K562 (cell line): Measurements from ENCODE around the gene SRSF9. TPM values are rescaled to one million over a fixed set of nuclear protein-coding genes. Genes with fewer than 3 reads are reported as not detected.

Experiments
- DPF2 ChIP-seq: fragments of 450-650 bp; IDR thresholded peaks from 2 replicates; pipeline ENCODE4 v1.6.1; 2016
- HDAC3 ChIP-seq: fragments of 450-650 bp; IDR thresholded peaks from 2 replicates; pipeline ENCODE4 v1.6.1; 2018; ENCODE audit warnings: borderline replicate concordance, mild to moderate bottlenecking, moderate library complexity; ENCODE audit not compliant: partially characterized antibody
- TRIM24 ChIP-seq, 2 experiments: fragments of 450-650 bp; IDR thresholded peaks; 2 replicates each; pipeline ENCODE4 v1.6.1; 2016
- TSHZ1 ChIP-seq: fragments of 250-450 bp; sonication (Bioruptor Pico); IDR thresholded peaks from 2 replicates; pipeline ENCODE4 v1.4.0; 2020; ENCODE audit warnings: mild to moderate bottlenecking, moderate library complexity
- ZNF184 ChIP-seq: sonication (generic); formaldehyde crosslinking; IDR thresholded peaks from 2 replicates; pipeline ENCODE4 v1.5.0; 2020; ENCODE audit warnings: missing genetic modification reagents
- ZNF436 ChIP-seq: fragments of 250-450, 450-650 bp; sonication (Bioruptor Pico); formaldehyde crosslinking; IDR thresholded peaks from 2 replicates; pipeline ENCODE4 v1.7.0; 2020; ENCODE audit warnings: mild to moderate bottlenecking
- ZNF644 ChIP-seq: fragments of 200-800 bp; sonication (Bioruptor generic); IDR thresholded peaks from 2 replicates; pipeline ENCODE4 v1.6.1; 2016; ENCODE audit warnings: low read depth, missing genetic modification characterization, missing compliant biosample characterization
- ZNF77 ChIP-seq: fragments of 250-450 bp; sonication (Bioruptor Pico); IDR thresholded peaks from 2 replicates; pipeline ENCODE4 v1.5.0; 2020
- ZNF79 ChIP-seq: fragments of 250-450 bp; sonication (Bioruptor Pico); IDR thresholded peaks from 2 replicates; pipeline ENCODE4 v1.4.0; 2020; ENCODE audit warnings: low read depth, mild to moderate bottlenecking, moderate library complexity
- polyA plus RNA-seq, 8 experiments: library from polyadenylated mRNA; depleted of rRNA in 4 of 8; stranded (reverse) in 5 of 8; unstranded in 3 of 8; fragments of >200 nt; fragmentation: Nextera tagmentation in 2 of 8; fragmentation: Illumina TruSeq in 1 of 8; extraction: Ambion mirVana in 2 of 8; extraction: Trizol in 1 of 8; gene quantifications; 2 replicates each; pipeline versions ENCODE4 v1.2.1 to v1.2.3, GENCODE V29; 2011 to 2014; ENCODE audit warnings: inconsistent platforms in 1 of 8, missing spikeins in 1 of 8
- total RNA-seq, 7 experiments: library from RNA; depleted of rRNA in 6 of 7; stranded (reverse); fragments of >200 nt in 6 of 7; fragmentation: Illumina TruSeq in 2 of 7; extraction: Trizol in 2 of 7; gene quantifications; 2 replicates each; pipeline versions ENCODE4 v1.2.1 to v1.2.3, GENCODE V29; 2011 to 2021; ENCODE audit warnings: low replicate concordance in 1 of 7
- TF ChIP-seq, protein P1 (sequence below): fragments of 450-650 bp; IDR thresholded peaks from 2 replicates; pipeline ENCODE4 v1.6.1; 2016; ENCODE audit warnings: missing biosample characterization, missing genetic modification characterization
- TF ChIP-seq, protein P2 (sequence below): fragments of 450-650 bp; IDR thresholded peaks from 2 replicates; pipeline ENCODE4 v1.6.1; 2016; ENCODE audit warnings: low read depth
- TF ChIP-seq, protein P3 (sequence below), 3 experiments: IDR thresholded peaks in 2 of 3; conservative IDR thresholded peaks in 1 of 3; 2 replicates each; pipeline ENCODE4 v1.5.1; 2011 to 2012; ENCODE audit warnings: low read length in 3 of 3, mild to moderate bottlenecking in 3 of 3, control low read depth in 2 of 3, improper control_type of control experiment in 1 of 3, inconsistent platforms in 1 of 3, low read depth in 1 of 3, mixed read lengths in 1 of 3, moderate library complexity in 1 of 3; ENCODE audit not compliant: insufficient read depth in 2 of 3

Gene SRSF9
- total and polyA plus RNA-seq, 9 of the 15 experiments (the other 6 are each of a cell fraction or from before 2014, with no cell fraction given): 40.3 to 291 (median 230) TPM

- TF ChIP-seq ZNF77: no peak
- peak in 1 of 2 experiments; percentile 42; a peak in 2 of 4 replicates for TF ChIP-seq TRIM24 (IDR thresholded peaks at IDR 0.05)
- TF ChIP-seq ZNF644 (tag): no peak
- TF ChIP-seq DPF2: peak; percentile 15; the same call in 1 of the 2 replicates
- no peak for TF ChIP-seq TSHZ1 (CRISPR knock-in tag)
- no peak for TF ChIP-seq HDAC3
- no peak for TF ChIP-seq ZNF79
- no peak for TF ChIP-seq ZNF436 (CRISPR knock-in tag)
- TF ChIP-seq, protein P1, sequence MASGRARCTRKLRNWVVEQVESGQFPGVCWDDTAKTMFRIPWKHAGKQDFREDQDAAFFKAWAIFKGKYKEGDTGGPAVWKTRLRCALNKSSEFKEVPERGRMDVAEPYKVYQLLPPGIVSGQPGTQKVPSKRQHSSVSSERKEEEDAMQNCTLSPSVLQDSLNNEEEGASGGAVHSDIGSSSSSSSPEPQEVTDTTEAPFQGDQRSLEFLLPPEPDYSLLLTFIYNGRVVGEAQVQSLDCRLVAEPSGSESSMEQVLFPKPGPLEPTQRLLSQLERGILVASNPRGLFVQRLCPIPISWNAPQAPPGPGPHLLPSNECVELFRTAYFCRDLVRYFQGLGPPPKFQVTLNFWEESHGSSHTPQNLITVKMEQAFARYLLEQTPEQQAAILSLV (tag): no peak
- TF ChIP-seq, protein P2, sequence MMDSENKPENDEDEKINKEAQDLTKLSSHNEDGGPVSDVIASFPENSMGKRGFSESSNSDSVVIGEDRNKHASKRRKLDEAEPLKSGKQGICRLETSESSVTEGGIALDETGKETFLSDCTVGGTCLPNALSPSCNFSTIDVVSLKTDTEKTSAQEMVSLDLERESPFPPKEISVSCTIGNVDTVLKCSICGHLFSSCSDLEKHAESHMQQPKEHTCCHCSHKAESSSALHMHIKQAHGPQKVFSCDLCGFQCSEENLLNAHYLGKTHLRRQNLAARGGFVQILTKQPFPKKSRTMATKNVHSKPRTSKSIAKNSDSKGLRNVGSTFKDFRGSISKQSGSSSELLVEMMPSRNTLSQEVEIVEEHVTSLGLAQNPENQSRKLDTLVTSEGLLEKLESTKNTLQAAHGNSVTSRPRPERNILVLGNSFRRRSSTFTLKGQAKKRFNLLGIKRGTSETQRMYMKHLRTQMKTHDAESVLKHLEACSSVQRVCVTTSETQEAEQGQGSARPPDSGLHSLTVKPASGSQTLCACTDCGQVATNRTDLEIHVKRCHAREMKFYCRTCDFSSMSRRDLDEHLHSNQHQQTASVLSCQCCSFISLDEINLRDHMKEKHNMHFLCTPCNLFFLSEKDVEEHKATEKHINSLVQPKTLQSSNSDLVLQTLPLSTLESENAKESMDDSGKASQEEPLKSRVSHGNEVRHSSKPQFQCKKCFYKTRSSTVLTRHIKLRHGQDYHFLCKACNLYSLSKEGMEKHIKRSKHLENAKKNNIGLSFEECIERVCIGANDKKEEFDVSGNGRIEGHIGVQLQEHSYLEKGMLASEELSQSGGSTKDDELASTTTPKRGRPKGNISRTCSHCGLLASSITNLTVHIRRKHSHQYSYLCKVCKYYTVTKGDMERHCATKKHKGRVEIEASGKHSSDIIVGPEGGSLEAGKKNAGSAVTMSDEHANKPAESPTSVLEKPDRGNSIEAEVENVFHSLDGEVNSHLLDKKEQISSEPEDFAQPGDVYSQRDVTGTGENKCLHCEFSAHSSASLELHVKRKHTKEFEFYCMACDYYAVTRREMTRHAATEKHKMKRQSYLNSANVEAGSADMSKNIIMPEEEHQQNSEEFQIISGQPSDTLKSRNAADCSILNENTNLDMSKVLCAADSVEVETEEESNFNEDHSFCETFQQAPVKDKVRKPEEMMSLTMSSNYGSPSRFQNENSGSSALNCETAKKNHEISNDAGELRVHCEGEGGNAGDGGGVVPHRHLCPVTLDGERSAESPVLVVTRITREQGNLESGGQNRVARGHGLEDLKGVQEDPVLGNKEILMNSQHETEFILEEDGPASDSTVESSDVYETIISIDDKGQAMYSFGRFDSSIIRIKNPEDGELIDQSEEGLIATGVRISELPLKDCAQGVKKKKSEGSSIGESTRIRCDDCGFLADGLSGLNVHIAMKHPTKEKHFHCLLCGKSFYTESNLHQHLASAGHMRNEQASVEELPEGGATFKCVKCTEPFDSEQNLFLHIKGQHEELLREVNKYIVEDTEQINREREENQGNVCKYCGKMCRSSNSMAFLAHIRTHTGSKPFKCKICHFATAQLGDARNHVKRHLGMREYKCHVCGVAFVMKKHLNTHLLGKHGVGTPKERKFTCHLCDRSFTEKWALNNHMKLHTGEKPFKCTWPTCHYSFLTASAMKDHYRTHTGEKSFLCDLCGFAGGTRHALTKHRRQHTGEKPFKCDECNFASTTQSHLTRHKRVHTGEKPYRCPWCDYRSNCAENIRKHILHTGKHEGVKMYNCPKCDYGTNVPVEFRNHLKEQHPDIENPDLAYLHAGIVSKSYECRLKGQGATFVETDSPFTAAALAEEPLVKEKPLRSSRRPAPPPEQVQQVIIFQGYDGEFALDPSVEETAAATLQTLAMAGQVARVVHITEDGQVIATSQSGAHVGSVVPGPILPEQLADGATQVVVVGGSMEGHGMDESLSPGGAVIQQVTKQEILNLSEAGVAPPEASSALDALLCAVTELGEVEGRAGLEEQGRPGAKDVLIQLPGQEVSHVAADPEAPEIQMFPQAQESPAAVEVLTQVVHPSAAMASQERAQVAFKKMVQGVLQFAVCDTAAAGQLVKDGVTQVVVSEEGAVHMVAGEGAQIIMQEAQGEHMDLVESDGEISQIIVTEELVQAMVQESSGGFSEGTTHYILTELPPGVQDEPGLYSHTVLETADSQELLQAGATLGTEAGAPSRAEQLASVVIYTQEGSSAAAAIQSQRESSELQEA: no peak
- no peak for TF ChIP-seq ZNF184
- TF ChIP-seq, protein P3, sequence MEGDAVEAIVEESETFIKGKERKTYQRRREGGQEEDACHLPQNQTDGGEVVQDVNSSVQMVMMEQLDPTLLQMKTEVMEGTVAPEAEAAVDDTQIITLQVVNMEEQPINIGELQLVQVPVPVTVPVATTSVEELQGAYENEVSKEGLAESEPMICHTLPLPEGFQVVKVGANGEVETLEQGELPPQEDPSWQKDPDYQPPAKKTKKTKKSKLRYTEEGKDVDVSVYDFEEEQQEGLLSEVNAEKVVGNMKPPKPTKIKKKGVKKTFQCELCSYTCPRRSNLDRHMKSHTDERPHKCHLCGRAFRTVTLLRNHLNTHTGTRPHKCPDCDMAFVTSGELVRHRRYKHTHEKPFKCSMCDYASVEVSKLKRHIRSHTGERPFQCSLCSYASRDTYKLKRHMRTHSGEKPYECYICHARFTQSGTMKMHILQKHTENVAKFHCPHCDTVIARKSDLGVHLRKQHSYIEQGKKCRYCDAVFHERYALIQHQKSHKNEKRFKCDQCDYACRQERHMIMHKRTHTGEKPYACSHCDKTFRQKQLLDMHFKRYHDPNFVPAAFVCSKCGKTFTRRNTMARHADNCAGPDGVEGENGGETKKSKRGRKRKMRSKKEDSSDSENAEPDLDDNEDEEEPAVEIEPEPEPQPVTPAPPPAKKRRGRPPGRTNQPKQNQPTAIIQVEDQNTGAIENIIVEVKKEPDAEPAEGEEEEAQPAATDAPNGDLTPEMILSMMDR (IDR thresholded peaks at IDR 0.05 in 2 of 3, conservative IDR thresholded peaks at IDR 0.05 in 1 of 3; ENCODE audit: insufficient read depth in 2 of 3, low read depth in 1 of 3, low read length in 3 of 3): no peak
Measured at GRCh38 chr12:120445911-120446843, 23.4 kb downstream of the SRSF9 start, which contains the start of the genes GATC and TRIAP1 (continued).
